GM12892 (cell line): ENCODE data around the gene PTPN14.

Experiments used
- DNase-seq: peaks from one replicate; pipeline ENCODE4 v3.0.0; 2011; ENCODE audit not compliant: insufficient read length
- FAIRE-seq: peaks from 2 replicates; lab custom pipeline; 2011; peaks lifted over from hg19 to GRCh38; lab: Jason Lieb, UNC
- POLR2A ChIP-seq: IDR thresholded peaks from 2 replicates; pipeline ENCODE4 v1.6.1; 2011; ENCODE audit warnings: low read depth, low read length, control low read depth
- POLR2AphosphoS5 ChIP-seq: IDR thresholded peaks from 2 replicates; pipeline ENCODE4 v1.6.1; 2011; ENCODE audit warnings: low read depth, low read length, control low read depth
- TAF1 ChIP-seq: IDR thresholded peaks from 2 replicates; pipeline ENCODE4 v1.6.1; 2011; ENCODE audit warnings: low read depth, mild to moderate bottlenecking, control low read depth, low read length, borderline replicate concordance

The PTPN14 gene

GRCh38 chr1:214464445-214465287 is 86.7 kb downstream of the PTPN14 start:
- FAIRE-seq (no peak), DNase-seq (no peak)
- TF ChIP-seq POLR2A (no peak), POLR2AphosphoS5 (no peak), TAF1 (no peak)

- no peak for FAIRE-seq
- TF ChIP-seq POLR2A = no peak
- no peak for TF ChIP-seq TAF1
- TF ChIP-seq POLR2AphosphoS5 = no peak
- no peak for DNase-seq
Observed at GRCh38 chr1:214463596-214463995, 87.8 kb downstream of the PTPN14 start.

- DNase-seq (no peak), FAIRE-seq (no peak)
- TF ChIP-seq TAF1 (no peak), POLR2A (no peak), POLR2AphosphoS5 (no peak)
Observed at GRCh38 chr1:214462882-214463281, 88.5 kb downstream of the PTPN14 start.

GRCh38 chr1:214461305-214461704 is 90.1 kb downstream of the PTPN14 start:
- TF ChIP-seq POLR2A (no peak), TAF1 (no peak), POLR2AphosphoS5 (no peak)
- FAIRE-seq = no peak
- DNase-seq = no peak

- no peak for FAIRE-seq
- DNase-seq = no peak
- TF ChIP-seq TAF1 (no peak), POLR2AphosphoS5 (no peak), POLR2A (no peak)
Observed at GRCh38 chr1:214460304-214460916, 91.0 kb downstream of the PTPN14 start.

- DNase-seq (no peak), FAIRE-seq (no peak)
- TF ChIP-seq TAF1 = no peak
- no peak for TF ChIP-seq POLR2AphosphoS5
- TF ChIP-seq POLR2A = no peak
Observed at GRCh38 chr1:214459895-214460294, 91.5 kb downstream of the PTPN14 start.

- TF ChIP-seq POLR2AphosphoS5 = no peak
- no peak for TF ChIP-seq TAF1
- no peak for TF ChIP-seq POLR2A
- DNase-seq = no peak
- no peak for FAIRE-seq
Observed at GRCh38 chr1:214458541-214458940, 92.9 kb downstream of the PTPN14 start.

GRCh38 chr1:214455971-214456867 is 95.2 kb downstream of the PTPN14 start:
- DNase-seq = no peak
- no peak for TF ChIP-seq POLR2AphosphoS5
- no peak for TF ChIP-seq POLR2A
- no peak for TF ChIP-seq TAF1
- FAIRE-seq = no peak

GRCh38 chr1:214455479-214455878 is 95.9 kb downstream of the PTPN14 start:
- FAIRE-seq = no peak

GRCh38 chr1:214454569-214455396 is 96.6 kb downstream of the PTPN14 start:
- TF ChIP-seq TAF1 = no peak
- TF ChIP-seq POLR2AphosphoS5 = no peak
- TF ChIP-seq POLR2A = no peak
- DNase-seq = no peak
- no peak for FAIRE-seq

More at GRCh38 chr1:214455479-214455878, 95.9 kb downstream of the PTPN14 start:
- no peak for TF ChIP-seq POLR2AphosphoS5
- TF ChIP-seq POLR2A = no peak
- TF ChIP-seq TAF1 = no peak
- DNase-seq = no peak
